ENCODE results near the gene NAT8L. TPM values are rescaled to one million over a fixed set of nuclear protein-coding genes. Genes with fewer than 3 reads are reported as not detected.
"Not testable (repeated sequence)": the region's sequence is repeated elsewhere in the genome, so short reads cannot be mapped to it uniquely, and the experiment has no call there.

The NAT8L gene, protein sequence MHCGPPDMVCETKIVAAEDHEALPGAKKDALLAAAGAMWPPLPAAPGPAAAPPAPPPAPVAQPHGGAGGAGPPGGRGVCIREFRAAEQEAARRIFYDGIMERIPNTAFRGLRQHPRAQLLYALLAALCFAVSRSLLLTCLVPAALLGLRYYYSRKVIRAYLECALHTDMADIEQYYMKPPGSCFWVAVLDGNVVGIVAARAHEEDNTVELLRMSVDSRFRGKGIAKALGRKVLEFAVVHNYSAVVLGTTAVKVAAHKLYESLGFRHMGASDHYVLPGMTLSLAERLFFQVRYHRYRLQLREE
- under 1 TPM in 1 of 2 experiments, not detected in 1; 0.07 TPM for total RNA-seq

DNA sequence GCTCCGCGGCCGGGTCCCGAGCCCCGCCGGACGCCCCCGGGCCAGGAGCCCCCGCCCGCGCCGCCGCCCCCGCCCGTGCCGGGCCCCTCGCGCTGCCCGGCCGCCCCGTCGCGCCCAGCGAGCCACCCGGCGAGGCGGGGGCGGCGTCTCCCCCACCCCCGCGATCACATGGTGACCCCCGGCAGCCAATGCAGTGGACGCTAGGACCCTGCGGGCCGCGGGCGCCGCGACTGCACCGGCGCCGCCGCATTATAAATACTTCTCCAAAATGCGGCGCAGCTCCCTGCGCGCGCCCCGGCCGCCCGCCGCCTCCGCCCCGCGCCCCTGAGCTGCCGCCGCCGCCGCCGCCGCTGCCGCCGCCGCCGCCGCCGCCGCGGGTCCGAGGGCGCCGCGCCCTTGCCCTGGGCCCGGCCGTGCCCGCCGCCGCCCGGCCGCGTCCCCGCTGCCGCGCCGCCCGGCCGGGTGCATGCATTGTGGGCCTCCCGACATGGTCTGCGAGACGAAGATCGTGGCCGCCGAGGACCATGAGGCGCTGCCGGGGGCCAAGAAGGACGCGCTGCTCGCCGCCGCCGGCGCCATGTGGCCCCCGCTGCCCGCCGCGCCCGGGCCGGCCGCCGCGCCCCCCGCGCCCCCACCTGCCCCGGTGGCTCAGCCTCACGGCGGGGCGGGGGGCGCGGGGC, at the start of gene NAT8L:
NAT8L (plus strand) TSS at position 282 of the 680 bp plus-strand sequence; CDS start at position 467, 185 bp downstream.
- POLR2A ChIA-PET, result no interaction called here
- peaks cover 32% of the 10 kb centered on the region for H3K27me3 Mint-ChIP-seq
- CTCF ChIA-PET, result interaction anchor here (1.4 kb wide), 1 partner anchor 11 kb away, joined by 3 read pairs; no protein-coding TSS in a partner anchor
- no peak for DNase-seq
- no peaks in the 10 kb centered on the region for H3K9me3 Mint-ChIP-seq
- no peak within 1 kb of the TSS for H3K27ac Mint-ChIP-seq
- no peaks in the 10 kb centered on the region for H3K36me3 Mint-ChIP-seq (ENCODE audit: low read depth)
- H3K4me3 Mint-ChIP-seq, result no peak within 1 kb of the TSS
- peaks cover 2% of the 10 kb centered on the region for H3K4me1 Mint-ChIP-seq

DNA sequence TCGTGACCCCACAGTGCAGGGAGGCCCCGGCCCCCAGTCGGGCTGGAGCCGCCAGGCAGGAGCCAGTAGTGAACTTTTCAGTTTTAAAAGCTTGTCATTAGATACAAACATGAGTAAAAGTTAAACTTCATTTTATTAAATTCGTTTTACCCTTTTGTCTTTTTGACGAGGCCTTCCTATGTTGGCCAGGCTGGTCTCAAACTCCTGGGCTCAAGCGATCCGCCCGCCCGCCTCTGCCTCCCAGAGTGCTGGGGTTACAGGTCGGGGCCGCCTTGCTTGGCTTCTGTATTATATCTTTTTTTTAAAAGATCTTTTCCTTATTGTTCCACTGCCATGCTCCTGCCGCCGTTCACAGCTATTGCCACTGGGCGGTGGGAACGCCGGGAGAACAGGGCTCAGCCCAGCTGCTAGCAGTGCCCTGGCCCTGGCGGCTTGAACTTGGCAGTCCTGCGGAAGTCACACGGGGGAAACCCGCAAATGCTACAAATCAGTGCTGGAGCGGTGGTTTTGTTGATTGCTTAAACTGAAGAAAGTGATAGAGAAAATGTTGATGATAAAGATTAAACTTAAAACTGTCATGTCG, 49.4 kb upstream of the NAT8L start:
- ChIA-PET CTCF (interaction anchor here (0.8 to 2.6 kb wide), 2 partner anchors 9 to 133 kb away, joined by 3 to 6 read pairs; no protein-coding TSS in a partner anchor), POLR2A (interaction anchor here (0.9 kb wide), 1 partner anchor 162 kb away, joined by 6 read pairs; no protein-coding TSS in a partner anchor)
- DNase-seq, result peak; percentile 61
- Mint-ChIP-seq H3K4me3 (peak overlapping the region; percentile 89), H3K27me3 (peaks cover 2% of the 10 kb centered on the region), H3K27ac (peak overlapping the region; percentile 93), H3K36me3 (ENCODE audit: low read depth) (peaks cover 19% of the 10 kb centered on the region), H3K4me1 (peaks cover 31% of the 10 kb centered on the region), H3K9me3 (no peaks in the 10 kb centered on the region)

DNA sequence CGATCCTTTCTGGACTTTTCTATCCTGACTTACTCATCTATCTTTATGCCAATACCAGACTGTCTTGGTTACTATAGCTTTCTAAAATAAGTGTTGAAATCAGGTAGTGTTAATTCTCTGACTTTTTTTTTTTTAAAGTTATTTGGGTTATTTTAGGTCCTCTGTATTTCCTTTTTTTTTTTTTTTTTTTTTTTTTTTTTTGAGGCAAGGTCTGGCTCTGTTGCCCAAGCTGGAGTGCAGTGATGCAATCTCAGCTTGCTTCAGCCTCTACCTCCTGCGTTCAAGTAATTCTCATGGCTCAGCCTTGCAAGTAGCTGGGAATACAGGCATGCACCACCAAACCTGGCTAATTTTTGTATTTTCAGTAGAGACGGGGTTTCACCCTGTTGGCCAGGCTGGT, 47.5 kb upstream of the NAT8L start:
- no peak overlapping the region for H3K4me3 Mint-ChIP-seq
- no peak overlapping the region for H3K27ac Mint-ChIP-seq
- H3K4me1 Mint-ChIP-seq, result peaks cover 20% of the 10 kb centered on the region
- H3K27me3 Mint-ChIP-seq, result peaks cover 2% of the 10 kb centered on the region
- peaks cover 6% of the 10 kb centered on the region for H3K36me3 Mint-ChIP-seq (ENCODE audit: low read depth)
- no peak for DNase-seq
- no peaks in the 10 kb centered on the region for H3K9me3 Mint-ChIP-seq
- POLR2A ChIA-PET, result no interaction called here
- CTCF ChIA-PET, result no interaction called here

DNA sequence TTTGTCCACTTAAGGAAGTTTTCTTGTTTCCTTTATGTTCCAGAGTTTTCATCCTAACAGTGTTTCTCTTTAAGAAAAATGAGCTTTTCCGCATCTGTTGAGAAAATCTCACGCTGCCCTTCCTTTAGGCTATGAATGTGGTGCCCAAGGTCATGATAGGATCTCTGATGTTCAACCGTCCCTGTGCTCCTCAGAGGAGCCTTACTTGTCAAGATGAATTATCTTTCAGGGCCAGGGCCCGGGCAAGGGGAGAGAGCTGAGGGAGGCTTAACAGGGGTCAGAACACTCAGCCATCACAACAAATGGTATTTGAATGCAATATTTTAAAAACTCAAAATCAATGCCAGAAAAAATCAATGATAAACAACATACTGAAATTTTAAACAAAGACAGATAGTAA, 44.1 kb upstream of the NAT8L start:
- POLR2A ChIA-PET, result no interaction called here

DNA sequence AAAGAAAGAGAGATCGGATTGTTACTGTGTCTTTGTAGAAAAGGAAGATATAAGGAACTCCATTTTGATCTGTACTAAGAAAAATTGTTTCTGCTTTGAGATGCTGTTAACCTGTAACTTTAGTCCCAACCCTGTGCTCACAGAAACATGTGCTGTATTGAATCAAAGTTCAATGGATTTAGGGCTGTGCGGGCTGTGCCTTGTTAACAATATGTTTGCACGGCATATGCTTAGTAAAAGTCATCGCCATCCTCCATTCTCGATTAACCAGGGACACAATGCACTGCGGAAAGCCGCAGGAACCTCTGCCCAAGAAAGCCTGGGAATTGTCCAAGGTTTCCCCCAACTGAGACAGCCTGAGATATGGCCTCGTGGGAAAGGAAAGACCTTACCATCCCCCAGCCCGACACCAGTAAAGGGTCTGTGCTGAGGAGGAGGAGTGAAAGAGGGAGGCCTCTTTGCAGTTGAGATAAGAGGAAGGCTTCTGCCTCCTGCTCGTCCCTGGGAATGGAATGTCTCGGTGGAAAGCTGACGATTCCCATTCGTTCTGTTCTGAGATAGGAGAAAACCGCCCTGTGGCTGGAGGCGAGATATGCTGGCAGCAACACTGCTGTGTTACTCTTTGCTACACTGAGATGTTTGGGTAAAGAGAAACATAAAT, 37.6 kb upstream of the NAT8L start:
- CTCF ChIA-PET; POLR2A ChIA-PET; H3K27ac Mint-ChIP-seq; H3K4me1 Mint-ChIP-seq; H3K9me3 Mint-ChIP-seq; DNase-seq; H3K36me3 Mint-ChIP-seq (ENCODE audit: low read depth); H3K4me3 Mint-ChIP-seq: not testable (repeated sequence)
- peaks cover 39% of the 10 kb centered on the region for H3K27me3 Mint-ChIP-seq

More for the DNA sequence above, 44.1 kb upstream of the NAT8L start:
- H3K9me3 Mint-ChIP-seq, result no peaks in the 10 kb centered on the region
- CTCF ChIA-PET, result no interaction called here
- H3K4me1 Mint-ChIP-seq, result peaks cover 7% of the 10 kb centered on the region
- H3K27ac Mint-ChIP-seq, result no peak overlapping the region
- no peak overlapping the region for H3K4me3 Mint-ChIP-seq
- H3K27me3 Mint-ChIP-seq, result peaks cover 10% of the 10 kb centered on the region
- DNase-seq, result no peak
- H3K36me3 Mint-ChIP-seq (ENCODE audit: low read depth), result no peaks in the 10 kb centered on the region

DNA sequence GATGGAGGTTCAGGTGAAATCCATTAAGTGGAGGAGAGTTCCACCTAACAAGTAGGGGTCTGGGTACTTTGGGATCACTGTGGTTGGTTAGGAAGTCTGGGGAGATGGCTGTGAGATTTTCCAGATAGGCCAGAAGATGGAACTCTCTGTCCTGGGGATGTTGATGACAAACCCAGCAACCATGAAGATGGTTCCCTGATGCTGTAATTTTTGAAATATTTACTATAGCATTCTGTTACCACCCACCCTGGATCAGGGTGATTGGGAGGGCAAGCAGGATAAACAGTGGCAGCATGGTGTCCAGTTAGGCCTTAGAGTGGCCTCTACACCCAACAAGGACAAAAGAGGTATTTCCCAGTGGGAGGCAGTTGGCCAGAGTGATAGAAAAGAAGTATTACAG, 34.4 kb upstream of the NAT8L start:
- Mint-ChIP-seq H3K4me1 (no peaks in the 10 kb centered on the region), H3K9me3 (peaks cover 2% of the 10 kb centered on the region), H3K27me3 (peaks cover 56% of the 10 kb centered on the region), H3K4me3 (no peak overlapping the region), H3K36me3 (ENCODE audit: low read depth) (no peaks in the 10 kb centered on the region), H3K27ac (no peak overlapping the region)
- no peak for DNase-seq
- ChIA-PET POLR2A (no interaction called here), CTCF (no interaction called here)

DNA sequence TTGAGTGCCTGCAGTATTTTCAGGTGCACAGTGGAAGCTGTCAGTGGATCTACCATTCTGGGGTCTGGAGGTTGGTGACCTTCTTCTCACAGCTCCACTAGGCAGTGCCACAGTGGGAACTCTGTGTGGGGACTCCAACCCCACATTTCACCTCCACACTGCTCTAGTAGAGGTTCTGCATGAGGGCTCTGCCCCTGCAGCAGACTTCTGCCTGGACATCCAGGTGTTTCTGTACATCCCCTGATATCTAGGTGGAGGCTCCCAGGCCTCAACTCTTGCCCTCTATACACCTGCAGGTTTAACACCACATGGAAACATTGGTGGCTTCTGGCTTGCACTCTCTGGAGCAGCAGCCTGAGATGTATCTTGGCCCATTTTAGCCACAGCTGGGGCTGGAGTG, 33.3 kb upstream of the NAT8L start:
- Mint-ChIP-seq H3K27me3 (peaks cover 57% of the 10 kb centered on the region), H3K4me3 (no peak overlapping the region), H3K27ac (no peak overlapping the region), H3K36me3 (ENCODE audit: low read depth) (no peaks in the 10 kb centered on the region), H3K4me1 (no peaks in the 10 kb centered on the region), H3K9me3 (peaks cover 2% of the 10 kb centered on the region)
- ChIA-PET POLR2A (no interaction called here), CTCF (no interaction called here)
- DNase-seq, result no peak

DNA sequence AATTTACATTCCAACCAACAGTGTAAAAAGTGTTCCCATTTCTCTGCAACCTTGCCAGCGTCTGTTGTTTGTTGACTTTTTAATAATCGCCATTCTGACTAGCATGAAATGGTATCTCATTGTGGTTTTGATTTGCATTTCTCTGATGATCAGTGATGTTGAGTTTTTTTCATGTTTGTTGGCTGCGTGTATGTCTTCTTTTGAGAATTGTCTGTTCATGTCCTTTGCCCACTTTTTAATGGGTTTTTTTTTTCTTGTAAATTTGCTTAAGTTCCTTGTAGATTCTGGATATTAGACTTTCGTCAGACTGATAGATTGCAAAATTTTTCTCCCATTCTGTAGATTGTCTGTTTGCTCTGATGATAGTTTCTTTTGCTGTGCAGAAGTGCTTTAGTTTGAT, 32.0 kb upstream of the NAT8L start:
- H3K27ac Mint-ChIP-seq; H3K4me1 Mint-ChIP-seq; H3K4me3 Mint-ChIP-seq; CTCF ChIA-PET; DNase-seq; H3K9me3 Mint-ChIP-seq; POLR2A ChIA-PET; H3K36me3 Mint-ChIP-seq (ENCODE audit: low read depth): not testable (repeated sequence)
- H3K27me3 Mint-ChIP-seq, result peaks cover 52% of the 10 kb centered on the region

DNA sequence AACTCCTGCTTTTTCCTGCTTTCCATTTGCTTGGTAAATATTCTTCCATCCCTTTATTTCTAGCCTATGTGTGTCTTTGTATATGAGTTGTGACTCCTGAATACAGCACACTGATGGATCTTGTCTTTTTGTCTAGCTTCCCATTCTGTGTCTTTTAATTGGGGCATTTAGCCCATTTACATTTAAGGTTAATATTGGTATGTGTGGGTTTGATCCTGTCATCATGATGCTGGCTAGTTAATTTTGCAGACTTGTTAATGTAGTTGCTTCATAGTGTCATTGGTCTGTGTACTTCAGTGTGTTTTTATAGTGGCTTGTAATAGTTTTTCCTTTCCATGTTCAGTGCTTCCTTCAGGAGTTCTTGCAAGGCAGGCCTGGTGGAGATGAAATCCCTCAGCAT, 28.0 kb upstream of the NAT8L start:
- H3K4me1 Mint-ChIP-seq; POLR2A ChIA-PET; H3K36me3 Mint-ChIP-seq (ENCODE audit: low read depth); H3K9me3 Mint-ChIP-seq; H3K27ac Mint-ChIP-seq; DNase-seq; H3K4me3 Mint-ChIP-seq: not testable (repeated sequence)
- CTCF ChIA-PET, result interaction anchor here (0.6 kb wide), 1 partner anchor 51 kb away, joined by 3 read pairs; no protein-coding TSS in a partner anchor
- H3K27me3 Mint-ChIP-seq, result peaks cover 46% of the 10 kb centered on the region

DNA sequence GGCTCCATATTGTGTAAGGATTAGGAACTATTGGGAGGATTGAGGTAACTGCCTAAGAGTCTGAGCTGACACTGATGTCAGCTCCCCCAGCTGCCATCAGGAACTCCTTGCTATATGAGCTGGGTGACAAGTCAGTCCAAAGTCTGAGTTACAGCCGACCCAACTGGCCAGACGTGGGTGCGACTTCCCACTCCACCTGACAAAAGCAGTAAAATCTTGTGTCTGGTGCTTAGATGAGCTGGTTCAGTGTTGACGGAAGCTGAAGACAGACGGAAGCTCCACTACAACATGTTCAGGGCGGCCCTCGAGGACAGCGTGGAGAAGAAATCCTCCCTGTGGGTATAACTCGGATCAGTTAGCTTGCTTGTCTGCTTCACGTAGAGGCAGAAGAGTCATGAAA, 22.8 kb upstream of the NAT8L start:
- CTCF ChIA-PET, result no interaction called here
- H3K9me3 Mint-ChIP-seq, result no peaks in the 10 kb centered on the region

DNA sequence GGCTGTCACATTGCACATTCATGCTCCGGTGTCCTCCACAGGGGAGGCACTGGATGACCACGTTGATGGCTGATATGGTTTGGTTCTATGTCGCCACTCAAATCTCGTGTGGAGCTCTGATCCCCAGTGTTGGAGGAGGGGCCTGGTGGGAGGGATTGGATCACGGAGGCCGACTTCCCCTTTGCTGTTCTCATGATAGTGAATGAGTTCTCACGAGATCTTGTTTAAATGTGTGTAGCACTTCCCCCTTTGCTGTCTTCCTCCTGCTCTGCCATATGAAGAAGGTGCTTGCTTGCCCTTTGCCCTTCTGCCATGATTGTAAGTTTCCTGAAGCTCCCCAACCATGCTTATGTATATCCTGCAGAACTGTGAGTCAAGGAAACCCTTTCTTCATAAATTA, 22.3 kb upstream of the NAT8L start:
- Mint-ChIP-seq H3K27ac (no peak overlapping the region), H3K4me1 (peaks cover 4% of the 10 kb centered on the region), H3K4me3 (no peak overlapping the region), H3K27me3 (peaks cover 39% of the 10 kb centered on the region), H3K9me3 (no peaks in the 10 kb centered on the region), H3K36me3 (ENCODE audit: low read depth) (peaks cover 1% of the 10 kb centered on the region)
- ChIA-PET CTCF (no interaction called here), POLR2A (no interaction called here)
- no peak for DNase-seq

More for the DNA sequence above, 22.8 kb upstream of the NAT8L start:
- no peak overlapping the region for H3K4me3 Mint-ChIP-seq
- H3K27ac Mint-ChIP-seq, result no peak overlapping the region
- POLR2A ChIA-PET, result no interaction called here
- peaks cover 37% of the 10 kb centered on the region for H3K27me3 Mint-ChIP-seq
- no peaks in the 10 kb centered on the region for H3K36me3 Mint-ChIP-seq (ENCODE audit: low read depth)
- no peak for DNase-seq
- H3K4me1 Mint-ChIP-seq, result peaks cover 1% of the 10 kb centered on the region

DNA sequence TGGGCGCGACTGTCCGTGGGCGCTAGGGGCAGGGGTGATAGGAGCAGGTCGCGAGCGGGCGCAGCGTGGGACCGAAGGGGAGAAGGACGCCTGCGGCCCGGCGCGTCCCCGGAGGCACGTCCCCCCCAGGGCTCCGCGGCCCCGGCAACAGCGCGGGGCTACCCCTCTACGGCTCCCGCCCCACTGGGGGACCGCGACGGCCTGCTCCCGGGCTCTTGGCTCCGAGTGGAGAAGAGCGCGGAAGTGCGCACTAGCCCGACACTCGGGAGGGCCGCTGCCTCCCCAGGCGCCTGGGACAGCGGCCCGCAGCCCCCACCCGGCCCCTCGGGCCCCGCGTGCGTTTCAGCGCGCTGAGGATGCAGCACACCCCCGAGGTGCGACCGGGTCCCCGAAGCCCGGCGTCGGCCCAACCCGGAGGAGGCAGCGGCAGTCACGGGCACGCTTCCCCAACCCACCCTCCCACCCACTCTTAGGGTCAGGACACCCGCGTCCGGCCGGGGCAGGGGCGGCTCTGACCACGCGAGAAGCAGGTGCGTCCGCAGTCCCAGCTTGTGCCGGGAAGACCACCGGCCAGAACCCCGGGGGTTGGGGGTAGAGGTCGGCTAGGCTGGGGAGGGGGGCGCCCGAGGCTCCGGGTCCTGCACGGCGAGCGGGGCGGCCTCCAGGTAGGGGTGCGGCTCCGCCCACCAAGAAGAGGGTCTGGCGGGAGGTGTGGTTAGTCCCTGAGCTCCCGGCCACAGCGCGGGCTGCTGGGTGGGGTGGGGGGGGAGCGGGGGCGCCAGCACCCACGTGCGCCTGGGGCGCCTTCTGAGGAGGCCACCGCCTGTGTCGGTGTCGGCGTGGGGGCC, 18.5 kb upstream of the NAT8L start:
- Mint-ChIP-seq H3K9me3 (no peaks in the 10 kb centered on the region), H3K36me3 (ENCODE audit: low read depth) (peaks cover 1% of the 10 kb centered on the region), H3K27me3 (peaks cover 33% of the 10 kb centered on the region), H3K4me3 (peak overlapping the region; percentile 38), H3K4me1 (peaks cover 4% of the 10 kb centered on the region), H3K27ac (peak overlapping the region; percentile 54)
- ChIA-PET POLR2A (no interaction called here), CTCF (interaction anchor here (1.2 kb wide), 1 partner anchor 12 kb away, joined by 3 read pairs; no protein-coding TSS in a partner anchor)
- DNase-seq, result no peak
